Osteoblast (primary cell): Measurements from ENCODE around the gene FXR1. TPM values are rescaled to one million over a fixed set of nuclear protein-coding genes. Genes with fewer than 3 reads are reported as not detected.
A peak's percentile ranks its signal among the peaks of the same experiment; 100 is the strongest.
"Not testable (repeated sequence)": the region's sequence is repeated elsewhere in the genome, so short reads cannot be mapped to it uniquely, and the experiment has no call there.

Experiments used
- DNase-seq: peaks from one replicate; pipeline ENCODE4 v3.0.0; 2011; ENCODE audit warnings: low spot score, mixed read lengths; ENCODE audit not compliant: insufficient read length; ENCODE audit errors: missing footprints
- H2AFZ ChIP-seq: 2 replicates; pipeline ENCODE4 v1.6.0; 2011; ENCODE audit warnings: mild to moderate bottlenecking, low read length
- H3K27ac ChIP-seq: 2 replicates; pipeline ENCODE4 v1.5.1; 2011; ENCODE audit warnings: mild to moderate bottlenecking, low read depth, low read length, moderate library complexity
- H3K27me3 ChIP-seq: 2 replicates; pipeline ENCODE4 v1.6.0; 2012; ENCODE audit warnings: mild to moderate bottlenecking, control low read depth, inconsistent platforms, low read length, moderate library complexity; ENCODE audit not compliant: insufficient read depth
- H3K36me3 ChIP-seq: 2 replicates; pipeline ENCODE4 v1.5.1; 2011; ENCODE audit warnings: mild to moderate bottlenecking, low read length, control low read depth, moderate library complexity; ENCODE audit not compliant: insufficient read depth
- H3K4me1 ChIP-seq: 2 replicates; pipeline ENCODE4 v1.5.1; 2011; ENCODE audit warnings: mild to moderate bottlenecking, low read length, control low read depth, moderate library complexity; ENCODE audit not compliant: insufficient read depth
- H3K4me2 ChIP-seq: 2 replicates; pipeline ENCODE4 v1.6.0; 2011; ENCODE audit warnings: mild to moderate bottlenecking, low read length; ENCODE audit not compliant: insufficient read depth
- H3K4me3 ChIP-seq: fragments of 200-600 bp; sonication (generic); 3 replicates; pipeline ENCODE4 v1.5.1; 2012; ENCODE audit warnings: mild to moderate bottlenecking, low read length, inconsistent platforms; ENCODE audit not compliant: insufficient read depth
- H3K79me2 ChIP-seq: 2 replicates; pipeline ENCODE4 v1.6.0; 2012; ENCODE audit warnings: mild to moderate bottlenecking, low read length, control low read depth, inconsistent platforms; ENCODE audit not compliant: insufficient read depth
- H3K9me3 ChIP-seq: 2 replicates; pipeline ENCODE4 v1.5.1; 2011; ENCODE audit warnings: low read depth, low read length, control low read depth
- H4K20me1 ChIP-seq: 2 replicates; pipeline ENCODE4 v1.6.0; 2012; ENCODE audit warnings: mild to moderate bottlenecking, low read length, control low read depth; ENCODE audit not compliant: insufficient read depth
- total RNA-seq: library from RNA; depleted of rRNA; stranded (reverse); fragments of >200 nt; gene quantifications from 2 replicates; pipeline ENCODE4 v1.2.3, GENCODE V29; 2012
- TF ChIP-seq, protein P1 (sequence below): IDR thresholded peaks from 2 replicates; pipeline ENCODE4 v1.5.1; 2011; ENCODE audit warnings: mild to moderate bottlenecking, low read depth, low read length, moderate library complexity; ENCODE audit errors: extremely low read depth

The FXR1 gene
- total RNA-seq, 1 donor: 110 TPM

DNA sequence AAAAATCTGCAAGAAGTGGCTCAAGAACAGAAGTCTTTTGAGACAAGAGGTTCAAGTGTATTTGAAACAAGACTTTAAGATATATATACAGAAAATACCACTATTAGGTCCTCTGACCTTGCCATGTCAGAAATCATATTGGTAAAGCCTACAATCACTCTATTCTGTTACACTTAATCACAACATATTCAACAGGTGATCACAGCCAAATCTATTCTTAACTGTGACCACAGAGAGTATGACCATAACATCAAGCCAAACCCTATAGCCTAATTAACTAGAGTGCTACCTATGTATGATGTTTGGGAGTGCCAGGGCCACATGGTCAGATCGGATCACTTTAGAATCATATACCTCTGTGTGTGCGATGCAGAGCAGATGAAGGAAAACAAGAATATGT is 74.9 kb downstream of the FXR1 start:
- no peak overlapping the region for H3K4me3 ChIP-seq
- H4K20me1 ChIP-seq: no peaks in the 10 kb centered on the region
- peaks cover 11% of the 10 kb centered on the region for H3K4me1 ChIP-seq
- H3K27me3 ChIP-seq: no peaks in the 10 kb centered on the region
- no peaks in the 10 kb centered on the region for H3K9me3 ChIP-seq
- H3K36me3 ChIP-seq: peaks cover 17% of the 10 kb centered on the region
- no peak for DNase-seq
- TF ChIP-seq, protein P1, sequence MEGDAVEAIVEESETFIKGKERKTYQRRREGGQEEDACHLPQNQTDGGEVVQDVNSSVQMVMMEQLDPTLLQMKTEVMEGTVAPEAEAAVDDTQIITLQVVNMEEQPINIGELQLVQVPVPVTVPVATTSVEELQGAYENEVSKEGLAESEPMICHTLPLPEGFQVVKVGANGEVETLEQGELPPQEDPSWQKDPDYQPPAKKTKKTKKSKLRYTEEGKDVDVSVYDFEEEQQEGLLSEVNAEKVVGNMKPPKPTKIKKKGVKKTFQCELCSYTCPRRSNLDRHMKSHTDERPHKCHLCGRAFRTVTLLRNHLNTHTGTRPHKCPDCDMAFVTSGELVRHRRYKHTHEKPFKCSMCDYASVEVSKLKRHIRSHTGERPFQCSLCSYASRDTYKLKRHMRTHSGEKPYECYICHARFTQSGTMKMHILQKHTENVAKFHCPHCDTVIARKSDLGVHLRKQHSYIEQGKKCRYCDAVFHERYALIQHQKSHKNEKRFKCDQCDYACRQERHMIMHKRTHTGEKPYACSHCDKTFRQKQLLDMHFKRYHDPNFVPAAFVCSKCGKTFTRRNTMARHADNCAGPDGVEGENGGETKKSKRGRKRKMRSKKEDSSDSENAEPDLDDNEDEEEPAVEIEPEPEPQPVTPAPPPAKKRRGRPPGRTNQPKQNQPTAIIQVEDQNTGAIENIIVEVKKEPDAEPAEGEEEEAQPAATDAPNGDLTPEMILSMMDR: no peak
- no peak overlapping the region for H3K27ac ChIP-seq
- H3K79me2 ChIP-seq: peaks cover 21% of the 10 kb centered on the region
- H3K4me2 ChIP-seq: peak overlapping the region; percentile 2
- H2AFZ ChIP-seq: no peak overlapping the region

DNA sequence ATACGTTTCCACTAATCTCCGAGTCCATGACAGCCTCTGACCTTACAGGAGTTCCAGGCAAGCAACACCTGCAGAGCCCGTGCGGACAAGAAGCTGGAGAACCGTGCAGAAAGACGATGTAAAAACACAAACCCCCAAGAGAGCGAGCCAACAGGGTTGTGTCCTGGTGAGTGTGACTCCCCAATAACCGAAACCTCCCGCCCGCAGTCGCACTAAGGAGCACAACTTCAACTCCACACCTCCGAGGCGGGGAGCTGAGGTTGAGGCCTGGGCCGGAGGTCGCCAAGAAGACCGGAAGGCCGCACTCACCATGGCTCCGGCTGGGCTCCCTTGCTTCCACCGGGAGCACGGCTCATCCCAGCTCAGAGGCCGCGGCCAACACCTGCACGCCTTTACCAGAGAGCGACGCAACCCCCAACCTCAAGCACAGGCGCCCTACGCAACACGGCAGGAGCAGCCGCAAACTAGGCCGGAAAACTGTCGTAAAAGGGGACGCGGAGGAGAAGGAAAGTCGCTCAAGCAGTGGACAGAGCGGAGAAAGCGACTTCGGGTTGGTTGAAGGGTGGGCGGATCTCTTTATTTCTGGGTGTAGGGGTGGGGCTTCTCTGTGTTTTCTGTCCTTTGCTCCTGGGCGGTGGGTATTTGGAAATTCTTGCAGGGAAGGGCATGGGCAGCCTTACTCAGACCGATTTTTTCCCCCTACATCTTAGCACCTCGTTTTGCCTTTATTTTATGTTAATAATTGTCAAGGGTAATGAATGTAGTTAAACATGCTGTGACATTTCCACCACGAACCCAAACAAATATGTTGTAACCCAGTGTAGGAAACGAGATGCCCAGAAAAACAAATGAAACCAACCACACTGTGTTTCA is 77.1 kb downstream of the FXR1 start, which contains the start of gene DNAJC19:
DNAJC19 (minus strand) TSS at position 446 of the 873 bp plus-strand sequence; CDS start at position 312, 134 bp downstream.
- peak within 1 kb of the TSS; percentile 98 for H3K4me2 ChIP-seq
- H3K79me2 ChIP-seq: peaks cover 21% of the 10 kb centered on the region
- peaks cover 11% of the 10 kb centered on the region for H3K4me1 ChIP-seq
- no peaks in the 10 kb centered on the region for H3K9me3 ChIP-seq
- H3K27ac ChIP-seq: peak within 1 kb of the TSS; percentile 71
- H3K4me3 ChIP-seq: peak within 1 kb of the TSS; percentile 86
- H4K20me1 ChIP-seq: no peaks in the 10 kb centered on the region
- DNase-seq: peak; percentile 93
- H3K36me3 ChIP-seq: peaks cover 7% of the 10 kb centered on the region
- H2AFZ ChIP-seq: peak within 1 kb of the TSS; percentile 95
- TF ChIP-seq, protein P1: no peak
- H3K27me3 ChIP-seq: no peaks in the 10 kb centered on the region

DNA sequence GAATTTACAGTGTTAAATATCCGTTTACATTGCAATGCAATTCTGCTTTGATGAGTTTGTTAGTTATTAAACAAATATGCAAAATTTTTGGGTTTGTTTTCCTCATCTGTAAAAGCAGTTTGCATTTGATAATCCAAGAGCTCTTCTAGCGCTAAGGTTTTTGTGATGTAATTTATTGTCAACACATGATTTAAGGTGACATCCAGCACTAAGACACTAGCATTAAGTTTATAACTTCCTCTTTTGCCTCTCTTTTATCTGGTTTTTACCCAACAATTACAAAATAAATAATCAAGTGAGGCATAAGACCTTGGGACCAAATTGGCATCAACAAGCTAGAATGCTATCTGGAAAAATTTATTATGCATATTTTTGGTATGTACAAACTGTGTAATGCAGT is 78.0 kb downstream of the FXR1 start:
- Histone ChIP-seq H3K4me1 (peaks cover 11% of the 10 kb centered on the region), H3K79me2 (peaks cover 21% of the 10 kb centered on the region), H3K27ac (no peak overlapping the region), H3K9me3 (no peaks in the 10 kb centered on the region), H4K20me1 (no peaks in the 10 kb centered on the region), H3K4me3 (peak overlapping the region; percentile 86), H3K27me3 (no peaks in the 10 kb centered on the region), H3K36me3 (peaks cover 7% of the 10 kb centered on the region), H3K4me2 (peak overlapping the region; percentile 98), H2AFZ (peak overlapping the region; percentile 95)
- TF ChIP-seq, protein P1: no peak
- no peak for DNase-seq

DNA sequence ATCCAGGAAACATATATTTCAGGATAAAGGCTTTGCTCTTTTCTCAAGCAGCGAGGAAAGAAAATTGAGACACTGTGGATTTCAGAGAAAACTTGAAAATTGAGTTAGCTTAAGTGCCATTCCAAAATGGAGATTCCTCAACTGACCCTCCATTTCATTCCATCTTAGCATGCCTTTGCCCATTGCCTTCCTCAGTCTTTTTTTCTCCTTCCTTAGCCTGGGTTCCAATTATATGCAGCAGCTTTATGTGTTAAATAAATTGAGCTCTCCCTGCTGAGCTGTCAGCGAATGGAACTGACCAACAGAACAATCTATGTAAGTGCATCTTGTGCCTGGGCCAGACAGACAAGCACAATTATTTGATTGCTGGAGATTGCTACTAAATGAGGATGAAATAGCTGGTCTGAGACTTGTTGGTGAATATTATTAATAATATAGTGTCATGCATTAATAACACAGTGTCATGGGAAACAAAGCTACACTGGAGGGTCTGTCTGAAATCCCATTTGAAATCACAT is 84.0 kb downstream of the FXR1 start:
- Histone ChIP-seq H4K20me1 (no peaks in the 10 kb centered on the region), H3K4me3 (no peak overlapping the region), H3K27ac (no peak overlapping the region), H3K4me2 (no peak overlapping the region), H3K9me3 (no peaks in the 10 kb centered on the region), H3K36me3 (no peaks in the 10 kb centered on the region), H3K27me3 (no peaks in the 10 kb centered on the region), H3K4me1 (no peaks in the 10 kb centered on the region), H2AFZ (no peak overlapping the region), H3K79me2 (no peaks in the 10 kb centered on the region)
- DNase-seq: no peak
- TF ChIP-seq, protein P1: no peak

DNA sequence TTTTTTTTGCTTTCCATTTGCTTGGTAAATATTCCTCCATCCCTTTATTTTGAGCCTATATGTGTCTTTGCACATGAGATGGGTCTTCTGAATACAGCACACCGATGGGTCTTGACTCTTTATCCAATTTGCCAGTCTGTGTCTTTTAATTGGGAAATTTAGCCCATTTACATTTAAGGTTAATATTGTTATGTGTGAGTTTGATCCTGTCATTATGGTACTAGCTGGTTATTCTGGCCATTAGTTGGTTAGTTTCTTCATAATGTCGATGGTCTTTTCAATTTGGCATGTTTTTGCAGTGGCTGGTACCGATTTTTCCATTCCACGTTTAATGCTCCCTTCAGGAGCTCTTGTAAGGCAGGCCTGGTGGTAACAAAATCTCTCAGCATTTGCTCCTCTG is 89.9 kb downstream of the FXR1 start:
- not testable (repeated sequence) for H2AFZ ChIP-seq, H3K4me3 ChIP-seq, H3K9me3 ChIP-seq, H3K27ac ChIP-seq, H3K79me2 ChIP-seq, H4K20me1 ChIP-seq, H3K27me3 ChIP-seq, H3K36me3 ChIP-seq, H3K4me2 ChIP-seq, H3K4me1 ChIP-seq, DNase-seq

DNA sequence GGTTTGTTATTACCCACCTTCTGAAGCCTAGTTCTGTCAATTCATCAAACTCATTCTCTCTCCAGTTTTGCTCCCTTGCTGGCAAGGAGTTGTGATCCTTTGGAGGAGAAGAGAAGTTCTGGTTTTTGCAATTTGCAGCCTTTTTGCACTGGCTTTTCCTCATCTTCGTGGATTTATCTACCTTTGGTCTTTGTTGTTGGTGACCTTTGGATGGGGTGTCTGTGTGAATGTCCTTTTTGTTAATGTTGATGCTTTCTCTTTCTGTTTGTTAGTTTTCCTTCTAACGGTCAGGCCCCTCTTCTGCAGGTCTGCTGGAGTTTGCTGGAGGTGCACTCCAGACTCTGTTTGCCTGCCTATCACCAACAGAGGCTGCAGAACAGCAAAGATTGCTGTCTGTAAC is 91.0 kb downstream of the FXR1 start:
- not testable (repeated sequence) for H3K9me3 ChIP-seq, DNase-seq

More for the DNA sequence above, 91.0 kb downstream of the FXR1 start:
- not testable (repeated sequence) for H2AFZ ChIP-seq, H3K36me3 ChIP-seq, H3K79me2 ChIP-seq, H3K27me3 ChIP-seq, H3K4me2 ChIP-seq, H3K4me3 ChIP-seq, H3K4me1 ChIP-seq, H4K20me1 ChIP-seq, H3K27ac ChIP-seq
